Measurements from ENCODE around the gene ADGRD1.

Gene ADGRD1

DNA sequence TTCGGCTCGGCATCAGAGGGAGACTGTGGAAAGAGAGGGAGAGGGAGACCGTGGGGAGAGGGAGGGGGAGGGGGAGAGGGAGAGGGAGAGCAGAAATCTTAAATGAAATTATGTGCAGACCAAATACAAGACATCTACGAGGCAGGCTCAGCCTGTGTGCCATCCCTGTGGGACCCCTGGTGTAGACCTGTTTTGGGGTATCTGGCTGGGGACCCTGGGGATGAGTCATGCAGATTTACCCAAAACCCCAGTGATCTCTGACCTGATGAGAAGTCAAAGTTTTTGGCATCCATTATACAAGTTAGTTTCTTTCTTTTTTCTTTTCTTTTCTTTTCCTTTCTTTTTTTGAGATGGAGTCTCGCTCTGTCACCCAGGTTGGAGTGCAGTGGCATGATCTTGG lies 44.4 kb downstream of the ADGRD1 start:
- H3K27ac ChIP-seq (ENCODE audit: low read length, poor library complexity, severe bottlenecking): no peak overlapping the region
- H2BK15ac ChIP-seq (ENCODE audit: low read depth, poor library complexity, severe bottlenecking): no peak overlapping the region
- H3K18ac ChIP-seq (ENCODE audit: low read depth in 1 of 2, low read length in 2 of 2): no peak overlapping the region
- no peak overlapping the region for H3K14ac ChIP-seq (ENCODE audit: low read length in 2 of 2)
- peaks cover 0 to 1% of the 10 kb centered on the region in 2 experiments for H3K27me3 ChIP-seq (ENCODE audit: control insufficient read depth in 1 of 2, insufficient read depth in 1 of 2, low read length in 2 of 2)
- H2AFZ ChIP-seq (ENCODE audit: low read depth, low read length): no peak overlapping the region
- no peak overlapping the region for H2BK12ac ChIP-seq (ENCODE audit: low read length in 2 of 2)
- no peak overlapping the region for H2AK5ac ChIP-seq (ENCODE audit: low read length, severe bottlenecking)
- no peak overlapping the region for H3K4ac ChIP-seq (ENCODE audit: low read depth in 1 of 2, low read length in 2 of 2)
- H2BK120ac ChIP-seq (ENCODE audit: low read depth, low read length): no peak overlapping the region
- DNase-seq: no peak
- no peaks in the 10 kb centered on the region for H3K4me1 ChIP-seq (ENCODE audit: control insufficient read depth, insufficient read depth, low read depth, low read length)
- no peaks in the 10 kb centered on the region for H3K9me3 ChIP-seq (ENCODE audit: control insufficient read depth, low read length)
- no peak overlapping the region for H4K91ac ChIP-seq (ENCODE audit: low read length)
- no peak overlapping the region for H3K9ac ChIP-seq (ENCODE audit: low read length)
- H2BK5ac ChIP-seq (ENCODE audit: low read depth, low read length, poor library complexity, severe bottlenecking): no peak overlapping the region
- H3K23ac ChIP-seq (ENCODE audit: low read length in 2 of 2): no peak overlapping the region
- no peak overlapping the region for H3K4me3 ChIP-seq (ENCODE audit: insufficient read depth in 1 of 2, low read depth in 1 of 2, low read length in 2 of 2)
- no peaks in the 10 kb centered on the region for H3K79me1 ChIP-seq (replicated peaks; ENCODE audit: low read length, poor library complexity, severe bottlenecking)
- no peaks in the 10 kb centered on the region for H3K36me3 ChIP-seq (ENCODE audit: control insufficient read depth in 1 of 2, insufficient read depth in 2 of 2, low read depth in 1 of 2, low read length in 2 of 2)
- no peak overlapping the region for H4K8ac ChIP-seq (ENCODE audit: low read length)
- 95% methylated on average over 5 of the region's 5 CpGs for WGBS
- H3K4me2 ChIP-seq (ENCODE audit: low read length, poor library complexity, severe bottlenecking): no peak overlapping the region

DNA sequence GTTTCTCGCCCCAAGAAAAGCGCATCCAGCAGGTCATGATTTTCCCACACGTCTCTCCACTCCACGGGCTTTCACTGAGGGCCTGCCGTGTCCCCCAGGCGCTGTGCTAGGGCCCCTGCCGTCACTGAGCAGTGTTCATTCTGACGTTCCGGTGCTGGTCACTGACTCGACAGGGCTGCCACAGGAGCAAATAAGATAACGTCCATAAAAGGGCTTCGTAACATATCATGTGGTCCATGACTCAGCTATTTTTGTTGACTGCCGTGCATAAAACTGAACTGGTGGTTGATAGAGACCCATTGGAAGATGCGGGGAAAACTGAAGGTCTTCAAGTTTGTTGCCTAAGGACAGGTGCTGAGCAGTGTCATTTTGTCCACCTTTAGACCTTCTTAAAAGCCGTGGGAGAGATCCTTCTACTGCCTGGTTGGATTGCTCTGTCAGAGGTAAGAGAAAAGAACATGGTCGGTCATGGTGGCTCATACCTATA lies 46.3 kb downstream of the ADGRD1 start:
- no peak overlapping the region for H3K18ac ChIP-seq (ENCODE audit: low read depth in 1 of 2, low read length in 2 of 2)
- no peak overlapping the region for H2BK12ac ChIP-seq (ENCODE audit: low read length in 2 of 2)
- H3K79me1 ChIP-seq (replicated peaks; ENCODE audit: low read length, poor library complexity, severe bottlenecking): no peaks in the 10 kb centered on the region
- no peak overlapping the region for H3K4me2 ChIP-seq (ENCODE audit: low read length, poor library complexity, severe bottlenecking)
- H2AK5ac ChIP-seq (ENCODE audit: low read length, severe bottlenecking): no peak overlapping the region
- no peak overlapping the region for H2AFZ ChIP-seq (ENCODE audit: low read depth, low read length)
- H2BK15ac ChIP-seq (ENCODE audit: low read depth, poor library complexity, severe bottlenecking): no peak overlapping the region
- no peak overlapping the region for H2BK5ac ChIP-seq (ENCODE audit: low read depth, low read length, poor library complexity, severe bottlenecking)
- H3K4ac ChIP-seq (ENCODE audit: low read depth in 1 of 2, low read length in 2 of 2): no peak overlapping the region
- H3K9me3 ChIP-seq (ENCODE audit: control insufficient read depth, low read length): no peaks in the 10 kb centered on the region
- H3K4me3 ChIP-seq (ENCODE audit: insufficient read depth in 1 of 2, low read depth in 1 of 2, low read length in 2 of 2): no peak overlapping the region
- no peak overlapping the region for H4K8ac ChIP-seq (ENCODE audit: low read length)
- no peak overlapping the region for H3K9ac ChIP-seq (ENCODE audit: low read length)
- no peak overlapping the region for H3K27ac ChIP-seq (ENCODE audit: low read length, poor library complexity, severe bottlenecking)
- no peaks in the 10 kb centered on the region for H3K36me3 ChIP-seq (ENCODE audit: control insufficient read depth in 1 of 2, insufficient read depth in 2 of 2, low read depth in 1 of 2, low read length in 2 of 2)
- H2BK120ac ChIP-seq (ENCODE audit: low read depth, low read length): no peak overlapping the region
- DNase-seq: no peak
- 90% methylated on average over 16 of the region's 16 CpGs for WGBS
- peaks cover 0 to 4% of the 10 kb centered on the region in 2 experiments for H3K27me3 ChIP-seq (ENCODE audit: control insufficient read depth in 1 of 2, insufficient read depth in 1 of 2, low read length in 2 of 2)
- no peak overlapping the region for H3K23ac ChIP-seq (ENCODE audit: low read length in 2 of 2)
- no peaks in the 10 kb centered on the region for H3K4me1 ChIP-seq (ENCODE audit: control insufficient read depth, insufficient read depth, low read depth, low read length)
- no peak overlapping the region for H4K91ac ChIP-seq (ENCODE audit: low read length)
- H3K14ac ChIP-seq (ENCODE audit: low read length in 2 of 2): no peak overlapping the region

DNA sequence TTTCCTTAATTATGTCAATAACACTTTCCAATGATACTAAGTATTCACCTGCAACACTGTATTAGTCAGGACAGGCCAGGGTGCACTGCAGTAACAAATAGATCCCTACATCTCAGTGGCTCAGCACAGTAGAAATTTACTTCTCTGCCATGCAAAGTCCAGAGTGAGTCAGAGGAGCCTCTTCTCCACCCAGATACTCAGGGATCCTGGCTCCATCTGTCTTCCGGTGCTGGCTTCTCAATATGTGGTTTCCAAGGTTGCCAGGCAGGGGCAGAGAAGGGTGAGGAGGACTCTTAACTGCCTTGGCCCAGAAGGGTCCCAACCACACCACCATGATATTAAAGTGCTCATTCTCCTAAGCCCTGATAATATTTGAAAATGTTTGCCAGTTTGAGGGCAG lies 47.8 kb downstream of the ADGRD1 start:
- H3K36me3 ChIP-seq (ENCODE audit: control insufficient read depth in 1 of 2, insufficient read depth in 2 of 2, low read depth in 1 of 2, low read length in 2 of 2): no peaks in the 10 kb centered on the region
- no peak overlapping the region for H4K8ac ChIP-seq (ENCODE audit: low read length)
- no CpG with 5 or more reads among the region's 1 CpG for WGBS
- H3K23ac ChIP-seq (ENCODE audit: low read length in 2 of 2): no peak overlapping the region
- no peak for DNase-seq
- no peak overlapping the region for H3K14ac ChIP-seq (ENCODE audit: low read length in 2 of 2)
- peaks cover 0 to 4% of the 10 kb centered on the region in 2 experiments for H3K27me3 ChIP-seq (ENCODE audit: control insufficient read depth in 1 of 2, insufficient read depth in 1 of 2, low read length in 2 of 2)
- no peak overlapping the region for H2BK5ac ChIP-seq (ENCODE audit: low read depth, low read length, poor library complexity, severe bottlenecking)
- H3K4me2 ChIP-seq (ENCODE audit: low read length, poor library complexity, severe bottlenecking): no peak overlapping the region
- H3K27ac ChIP-seq (ENCODE audit: low read length, poor library complexity, severe bottlenecking): no peak overlapping the region
- no peak overlapping the region for H2AK5ac ChIP-seq (ENCODE audit: low read length, severe bottlenecking)
- H2AFZ ChIP-seq (ENCODE audit: low read depth, low read length): no peak overlapping the region
- H2BK15ac ChIP-seq (ENCODE audit: low read depth, poor library complexity, severe bottlenecking): no peak overlapping the region
- no peak overlapping the region for H2BK120ac ChIP-seq (ENCODE audit: low read depth, low read length)
- no peak overlapping the region for H3K9ac ChIP-seq (ENCODE audit: low read length)
- no peaks in the 10 kb centered on the region for H3K79me1 ChIP-seq (replicated peaks; ENCODE audit: low read length, poor library complexity, severe bottlenecking)
- H3K4ac ChIP-seq (ENCODE audit: low read depth in 1 of 2, low read length in 2 of 2): no peak overlapping the region
- H2BK12ac ChIP-seq (ENCODE audit: low read length in 2 of 2): no peak overlapping the region
- H3K4me3 ChIP-seq (ENCODE audit: insufficient read depth in 1 of 2, low read depth in 1 of 2, low read length in 2 of 2): no peak overlapping the region
- H4K91ac ChIP-seq (ENCODE audit: low read length): no peak overlapping the region
- H3K4me1 ChIP-seq (ENCODE audit: control insufficient read depth, insufficient read depth, low read depth, low read length): no peaks in the 10 kb centered on the region
- no peak overlapping the region for H3K18ac ChIP-seq (ENCODE audit: low read depth in 1 of 2, low read length in 2 of 2)
- no peaks in the 10 kb centered on the region for H3K9me3 ChIP-seq (ENCODE audit: control insufficient read depth, low read length)

DNA sequence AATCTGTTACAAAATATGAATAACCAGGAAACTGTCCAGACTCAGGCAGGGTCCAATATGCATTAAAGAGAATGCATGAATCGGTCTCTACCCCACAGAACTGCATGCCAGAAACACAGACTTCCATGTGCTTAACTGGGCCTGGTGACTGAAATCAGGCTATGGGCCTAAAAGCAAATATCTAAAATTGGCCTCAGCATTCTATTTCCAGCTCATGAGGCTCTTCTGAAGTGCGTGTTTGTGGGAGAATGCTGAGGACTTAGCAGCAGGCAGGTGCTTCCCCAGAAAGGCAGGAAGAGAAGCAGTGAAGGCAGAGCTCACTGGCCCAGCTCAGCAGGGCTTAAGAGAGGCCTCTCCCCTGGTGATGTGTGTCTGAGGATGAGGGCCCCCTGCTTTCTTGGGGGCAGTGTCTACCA lies 48.5 kb downstream of the ADGRD1 start:
- Histone ChIP-seq H4K8ac (ENCODE audit: low read length) (no peak overlapping the region), H3K4ac (ENCODE audit: low read depth in 1 of 2, low read length in 2 of 2) (no peak overlapping the region), H3K4me3 (ENCODE audit: insufficient read depth in 1 of 2, low read depth in 1 of 2, low read length in 2 of 2) (no peak overlapping the region), H2BK15ac (ENCODE audit: low read depth, poor library complexity, severe bottlenecking) (no peak overlapping the region), H3K14ac (ENCODE audit: low read length in 2 of 2) (no peak overlapping the region), H3K36me3 (ENCODE audit: control insufficient read depth in 1 of 2, insufficient read depth in 2 of 2, low read depth in 1 of 2, low read length in 2 of 2) (no peaks in the 10 kb centered on the region), H2AK5ac (ENCODE audit: low read length, severe bottlenecking) (no peak overlapping the region), H3K79me1 (replicated peaks; ENCODE audit: low read length, poor library complexity, severe bottlenecking) (no peaks in the 10 kb centered on the region), H3K4me1 (ENCODE audit: control insufficient read depth, insufficient read depth, low read depth, low read length) (no peaks in the 10 kb centered on the region), H3K9me3 (ENCODE audit: control insufficient read depth, low read length) (no peaks in the 10 kb centered on the region), H2BK5ac (ENCODE audit: low read depth, low read length, poor library complexity, severe bottlenecking) (no peak overlapping the region), H2AFZ (ENCODE audit: low read depth, low read length) (no peak overlapping the region), H2BK120ac (ENCODE audit: low read depth, low read length) (no peak overlapping the region), H3K23ac (ENCODE audit: low read length in 2 of 2) (no peak overlapping the region), H4K91ac (ENCODE audit: low read length) (no peak overlapping the region), H2BK12ac (ENCODE audit: low read length in 2 of 2) (no peak overlapping the region), H3K18ac (ENCODE audit: low read depth in 1 of 2, low read length in 2 of 2) (no peak overlapping the region), H3K4me2 (ENCODE audit: low read length, poor library complexity, severe bottlenecking) (no peak overlapping the region), H3K27me3 (ENCODE audit: control insufficient read depth in 1 of 2, insufficient read depth in 1 of 2, low read length in 2 of 2) (peaks cover 0 to 4% of the 10 kb centered on the region in 2 experiments), H3K9ac (ENCODE audit: low read length) (no peak overlapping the region), H3K27ac (ENCODE audit: low read length, poor library complexity, severe bottlenecking) (no peak overlapping the region)
- WGBS: 52% methylated on average over 2 of the region's 2 CpGs
- no peak for DNase-seq
